WERI-Rb-1 (cell line): Measurements from ENCODE around the gene MPND.

ENCODE experiments used
- DNase-seq: peaks from one replicate; pipeline ENCODE4 v3.0.0-alpha.2; 2020
- H3K27ac ChIP-seq: fragments of 250-450 bp; sonication (Bioruptor Pico); 2 replicates; pipeline ENCODE4 v1.5.1; 2020; ENCODE audit warnings: mild to moderate bottlenecking, moderate library complexity
- H3K27me3 ChIP-seq: fragments of 250-450 bp; sonication (Bioruptor Pico); 2 replicates; pipeline ENCODE4 v1.5.1; 2021; ENCODE audit warnings: mild to moderate bottlenecking, low read depth, moderate library complexity; ENCODE audit not compliant: insufficient read depth, severe bottlenecking
- H3K36me3 ChIP-seq: fragments of 250-450 bp; sonication (Bioruptor Pico); 2 replicates; pipeline ENCODE4 v1.5.1; 2020; ENCODE audit warnings: mild to moderate bottlenecking, moderate library complexity
- H3K4me3 ChIP-seq: 2 replicates; pipeline ENCODE4 v1.5.1; 2011; ENCODE audit warnings: low read depth, mild to moderate bottlenecking, control low read depth, low read length
- H3K9me3 ChIP-seq: fragments of 250-450 bp; sonication (Bioruptor Pico); 2 replicates; pipeline ENCODE4 v1.5.1; 2021; ENCODE audit warnings: mild to moderate bottlenecking, moderate library complexity; ENCODE audit not compliant: severe bottlenecking
- TF ChIP-seq, protein P1 (sequence below): IDR thresholded peaks from 2 replicates; pipeline ENCODE4 v1.5.1; 2011; ENCODE audit warnings: low read depth, mild to moderate bottlenecking, control low read depth, inconsistent platforms, low read length

The MPND gene

DNA sequence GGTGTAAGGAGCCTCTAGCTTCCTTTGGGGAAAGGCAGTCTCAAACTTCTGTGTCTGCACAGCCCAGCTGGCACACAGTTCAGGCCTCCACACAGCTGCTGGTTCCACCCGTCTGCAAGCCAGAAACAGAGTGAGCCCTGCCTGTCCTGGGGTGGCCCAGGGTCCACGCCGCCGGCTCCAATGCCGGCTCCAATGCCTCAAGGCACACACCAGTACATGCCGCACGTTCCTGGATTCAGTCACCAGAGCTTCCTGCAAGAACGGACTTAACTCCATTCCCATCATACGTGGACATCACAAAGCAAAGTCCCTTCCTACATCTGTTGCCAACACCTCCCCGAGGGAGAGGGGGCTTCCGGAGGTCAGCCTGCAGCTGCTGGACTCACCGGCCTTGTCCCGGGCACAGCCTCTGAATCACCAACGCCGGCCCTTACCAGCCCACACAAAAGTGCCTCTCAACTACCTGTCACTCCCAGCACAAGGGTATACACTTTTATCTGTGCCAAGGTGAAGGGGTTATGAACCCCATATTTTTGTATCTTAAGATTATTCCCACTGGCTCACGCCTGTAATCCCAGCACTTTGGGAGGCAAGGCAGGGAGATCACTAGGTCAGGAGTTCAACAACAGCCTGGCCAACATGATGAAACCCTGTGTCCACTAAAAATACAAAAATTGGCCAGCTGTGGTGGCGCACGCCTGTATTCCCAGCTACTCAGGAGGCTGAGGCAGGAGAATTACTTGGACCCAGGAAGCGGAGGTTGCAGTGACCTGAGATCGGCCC, 48.5 kb downstream of the MPND start:
- DNase-seq = no peak
- no peaks in the 10 kb centered on the region for H3K9me3 ChIP-seq
- peaks cover 59% of the 10 kb centered on the region for H3K36me3 ChIP-seq
- H3K27me3 ChIP-seq = no peaks in the 10 kb centered on the region
- TF ChIP-seq, protein P1, sequence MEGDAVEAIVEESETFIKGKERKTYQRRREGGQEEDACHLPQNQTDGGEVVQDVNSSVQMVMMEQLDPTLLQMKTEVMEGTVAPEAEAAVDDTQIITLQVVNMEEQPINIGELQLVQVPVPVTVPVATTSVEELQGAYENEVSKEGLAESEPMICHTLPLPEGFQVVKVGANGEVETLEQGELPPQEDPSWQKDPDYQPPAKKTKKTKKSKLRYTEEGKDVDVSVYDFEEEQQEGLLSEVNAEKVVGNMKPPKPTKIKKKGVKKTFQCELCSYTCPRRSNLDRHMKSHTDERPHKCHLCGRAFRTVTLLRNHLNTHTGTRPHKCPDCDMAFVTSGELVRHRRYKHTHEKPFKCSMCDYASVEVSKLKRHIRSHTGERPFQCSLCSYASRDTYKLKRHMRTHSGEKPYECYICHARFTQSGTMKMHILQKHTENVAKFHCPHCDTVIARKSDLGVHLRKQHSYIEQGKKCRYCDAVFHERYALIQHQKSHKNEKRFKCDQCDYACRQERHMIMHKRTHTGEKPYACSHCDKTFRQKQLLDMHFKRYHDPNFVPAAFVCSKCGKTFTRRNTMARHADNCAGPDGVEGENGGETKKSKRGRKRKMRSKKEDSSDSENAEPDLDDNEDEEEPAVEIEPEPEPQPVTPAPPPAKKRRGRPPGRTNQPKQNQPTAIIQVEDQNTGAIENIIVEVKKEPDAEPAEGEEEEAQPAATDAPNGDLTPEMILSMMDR = no peak
- H3K4me3 ChIP-seq = no peak overlapping the region
- H3K27ac ChIP-seq = peak overlapping the region; percentile 63

DNA sequence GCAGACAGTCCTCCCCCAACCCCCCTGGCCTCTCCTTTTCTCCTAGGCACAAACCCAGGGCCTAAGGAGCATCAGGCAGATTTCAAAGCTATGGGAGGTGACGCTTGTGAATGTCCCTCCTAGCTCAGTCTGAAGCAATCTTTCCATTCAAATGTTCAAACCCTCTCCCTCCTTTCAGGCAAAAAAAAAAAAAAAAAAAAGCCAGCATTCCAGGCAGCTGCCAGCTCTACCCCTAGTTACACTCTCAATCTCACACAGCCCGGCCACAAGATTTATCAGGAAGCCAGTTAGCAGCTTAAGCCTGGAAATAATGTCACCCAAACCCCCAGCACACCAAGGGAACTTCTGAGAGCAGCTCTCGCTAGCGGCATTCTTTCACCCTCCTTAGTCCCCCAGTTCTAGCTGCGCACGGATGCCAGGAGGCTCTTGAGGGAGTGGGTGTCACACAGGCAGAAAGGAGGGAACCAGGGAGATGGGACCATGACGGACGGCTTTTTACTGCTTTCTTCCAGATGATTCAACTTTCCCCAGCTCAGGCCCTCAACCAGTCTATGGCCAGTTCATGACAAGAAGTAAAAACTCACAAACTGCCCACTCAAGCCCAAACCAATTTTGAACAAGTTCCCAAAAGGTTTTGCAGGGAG, 50.7 kb downstream of the MPND start:
- Histone ChIP-seq H3K27me3 (no peaks in the 10 kb centered on the region), H3K4me3 (no peak overlapping the region), H3K27ac (no peak overlapping the region), H3K9me3 (no peaks in the 10 kb centered on the region), H3K36me3 (peaks cover 55% of the 10 kb centered on the region)
- DNase-seq = no peak
- TF ChIP-seq, protein P1 = no peak

DNA sequence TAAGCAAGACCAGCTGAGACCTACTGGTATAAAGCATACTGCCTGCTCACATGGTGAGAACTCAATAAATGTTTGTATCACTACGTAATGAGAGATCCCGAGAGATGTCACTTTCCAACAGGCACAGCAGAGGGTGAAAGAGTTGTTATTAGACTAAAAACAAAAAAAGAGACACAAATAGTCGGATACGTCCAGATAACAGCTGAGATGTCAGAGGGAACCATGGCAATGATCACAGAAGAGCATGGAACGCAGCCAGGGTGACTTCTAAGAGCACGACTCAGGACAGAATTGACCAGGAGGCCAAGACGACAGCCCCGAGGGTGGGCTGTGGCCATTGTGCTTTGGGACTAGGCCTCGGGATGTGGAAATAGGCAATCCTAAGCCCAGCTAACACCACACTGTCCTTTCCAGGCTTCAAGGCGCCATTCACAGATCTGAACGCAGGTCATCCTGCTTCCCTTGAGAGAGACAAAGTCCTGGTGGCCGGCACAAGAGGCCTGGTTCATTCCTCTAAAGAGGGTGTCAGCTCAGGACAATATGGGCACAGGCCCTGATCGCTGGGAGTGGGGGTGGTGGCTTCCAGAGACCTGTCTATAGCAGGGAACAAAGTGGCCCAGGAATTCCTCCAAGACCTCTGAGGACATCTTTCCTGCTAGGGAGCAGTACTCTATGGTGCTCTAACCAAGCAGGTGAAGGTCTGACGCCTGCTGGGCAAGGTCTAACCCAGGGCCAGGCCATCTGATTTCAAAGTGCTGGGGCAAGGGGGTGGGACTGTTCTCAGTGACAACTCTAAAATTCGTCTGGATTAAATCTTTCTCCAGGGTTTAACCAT, 53.8 kb downstream of the MPND start:
- Histone ChIP-seq H3K9me3 (no peaks in the 10 kb centered on the region), H3K27me3 (no peaks in the 10 kb centered on the region), H3K27ac (no peak overlapping the region), H3K36me3 (peaks cover 39% of the 10 kb centered on the region), H3K4me3 (no peak overlapping the region)
- DNase-seq = no peak
- TF ChIP-seq, protein P1 = no peak

DNA sequence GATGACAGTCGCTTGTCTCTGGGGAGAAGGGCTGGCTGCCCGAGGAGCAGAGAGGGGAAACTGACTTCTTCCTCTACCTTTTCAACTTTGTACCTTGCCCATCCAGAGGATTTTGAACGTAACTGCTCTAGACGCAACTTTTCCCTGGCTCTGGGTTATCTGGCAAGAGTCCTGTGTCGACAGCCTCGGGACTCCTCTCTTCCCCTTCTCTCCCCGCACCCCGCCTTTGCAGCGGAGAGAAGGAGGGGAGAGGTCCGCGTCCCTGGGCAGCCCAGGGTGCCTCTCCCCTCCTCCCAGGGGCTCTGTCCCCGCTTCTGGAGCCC, 56.4 kb downstream of the MPND start:
- no peaks in the 10 kb centered on the region for H3K9me3 ChIP-seq
- DNase-seq = no peak
- peak overlapping the region; percentile 90 for H3K4me3 ChIP-seq
- TF ChIP-seq, protein P1 = no peak
- H3K36me3 ChIP-seq = peaks cover 52% of the 10 kb centered on the region
- no peaks in the 10 kb centered on the region for H3K27me3 ChIP-seq
- peak overlapping the region; percentile 89 for H3K27ac ChIP-seq

DNA sequence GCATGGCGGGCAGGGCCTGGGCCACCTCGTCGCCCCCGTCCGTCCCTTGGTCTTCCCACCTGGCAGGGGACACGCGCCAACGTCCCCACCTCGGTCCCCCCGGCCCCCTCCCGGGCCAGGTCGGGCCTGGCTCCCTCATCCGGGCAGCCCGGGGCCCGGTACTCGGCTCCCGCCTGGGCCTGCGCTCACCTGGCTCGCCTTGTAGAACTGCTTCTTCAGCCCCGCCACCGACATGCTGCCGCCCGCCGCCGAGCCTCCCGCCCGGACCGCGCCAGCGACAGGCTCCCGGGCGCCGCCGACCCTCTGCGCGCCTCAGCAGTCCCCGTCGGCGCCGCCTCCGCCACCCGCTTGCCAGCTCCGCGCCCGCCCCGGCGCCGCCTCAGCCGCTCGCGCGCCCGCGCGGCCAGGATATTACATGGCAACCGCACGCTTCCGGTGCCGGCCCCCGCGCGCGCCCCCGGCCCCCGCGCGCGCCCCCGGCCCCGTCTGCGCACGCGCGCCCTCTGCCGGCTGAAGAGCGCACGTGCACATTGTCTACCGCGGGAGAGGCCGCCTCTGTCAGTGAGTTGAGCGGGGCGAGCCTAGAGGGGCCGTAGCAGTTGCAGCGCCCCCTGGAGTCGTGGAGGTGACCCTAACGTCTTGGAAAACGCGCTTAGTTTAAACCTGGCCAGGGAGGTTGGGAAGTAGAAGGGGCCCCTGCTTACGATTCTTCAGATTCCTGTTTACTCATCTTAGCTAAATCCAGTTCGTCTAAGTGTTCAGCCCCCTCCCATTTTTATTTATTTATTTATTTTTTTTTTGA, 57.0 kb downstream of the MPND start, which contains the start of gene SH3GL1:
TSS of gene SH3GL1 (minus strand) at position 413 of the 802 bp plus-strand sequence. CDS start at position 234, 179 bp downstream.
- peak; percentile 84 for DNase-seq
- peak within 1 kb of the TSS; percentile 90 for H3K4me3 ChIP-seq
- peaks cover 52% of the 10 kb centered on the region for H3K36me3 ChIP-seq
- peak within 1 kb of the TSS; percentile 89 for H3K27ac ChIP-seq
- no peaks in the 10 kb centered on the region for H3K9me3 ChIP-seq
- TF ChIP-seq, protein P1 = peak; percentile 93
- no peaks in the 10 kb centered on the region for H3K27me3 ChIP-seq
